ENCODE measurements around the gene MBL2.

- TF ChIP-seq POLR2AphosphoS5 (IDR thresholded peaks at IDR 0.05) (no peak), CTCF (IDR thresholded peaks at IDR 0.05) (peak; percentile 59 to 80 (median 63))
These were observed 31.5 kb downstream of the MBL2 start for GRCh38 chr10:52740913-52741675.

Measured in transverse colon (tissue), 4 donors.